HG02840 (cell line): Measurements from ENCODE around the gene SLC12A5.

Experiments used
- ATAC-seq: cut with Tn5 transposase; IDR thresholded peaks from one replicate; pipeline ENCODE4 v1.9.1; 2021; ENCODE audit warnings: mild to moderate bottlenecking, moderate library complexity, moderate number of reproducible peaks; ENCODE audit not compliant: unreplicated experiment, low FRiP score

The SLC12A5 gene

DNA sequence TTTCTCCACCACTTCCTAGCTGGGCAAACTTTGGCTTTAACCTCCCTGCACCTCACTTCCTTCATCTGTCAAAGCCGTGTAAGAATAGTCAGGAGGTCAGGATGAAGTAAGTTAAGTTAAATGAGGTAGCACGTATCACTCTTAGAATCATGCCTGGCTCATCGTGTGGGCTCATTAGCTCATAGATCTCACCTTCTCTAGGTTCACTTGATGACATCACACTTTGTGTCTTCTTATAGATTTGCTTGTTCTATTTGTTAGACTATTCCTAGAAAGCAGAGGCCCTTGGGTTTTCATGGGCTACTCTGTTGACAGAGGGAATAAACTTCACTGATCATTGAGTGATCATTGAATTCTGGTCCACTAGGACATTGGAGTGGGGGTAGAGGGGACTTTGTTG is 72.9 kb downstream of the SLC12A5 start:
- ATAC-seq = no peak

DNA sequence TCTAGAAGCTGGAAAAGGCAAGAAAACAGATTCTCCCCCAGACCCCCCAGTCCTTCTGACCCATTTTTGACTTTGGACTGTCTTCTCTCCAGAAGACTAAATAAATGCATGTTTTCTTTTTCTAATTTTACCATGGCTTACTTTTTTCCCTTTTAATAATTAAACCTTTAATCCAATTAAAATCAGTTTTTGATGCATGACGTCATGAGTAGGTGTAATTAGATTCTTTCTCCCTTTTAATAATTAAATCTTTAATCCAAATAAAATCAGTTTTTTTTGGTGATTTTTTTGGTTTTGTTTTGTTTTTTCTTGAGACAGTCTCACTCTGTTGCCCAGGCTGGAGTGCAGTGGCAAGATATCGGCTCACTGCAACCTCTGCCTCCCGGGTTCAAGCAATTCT is 73.9 kb downstream of the SLC12A5 start:
- ATAC-seq = no peak

- ATAC-seq = no peak
Observed at GRCh38 chr20:46104262-46104661, 75.2 kb downstream of the SLC12A5 start.

DNA sequence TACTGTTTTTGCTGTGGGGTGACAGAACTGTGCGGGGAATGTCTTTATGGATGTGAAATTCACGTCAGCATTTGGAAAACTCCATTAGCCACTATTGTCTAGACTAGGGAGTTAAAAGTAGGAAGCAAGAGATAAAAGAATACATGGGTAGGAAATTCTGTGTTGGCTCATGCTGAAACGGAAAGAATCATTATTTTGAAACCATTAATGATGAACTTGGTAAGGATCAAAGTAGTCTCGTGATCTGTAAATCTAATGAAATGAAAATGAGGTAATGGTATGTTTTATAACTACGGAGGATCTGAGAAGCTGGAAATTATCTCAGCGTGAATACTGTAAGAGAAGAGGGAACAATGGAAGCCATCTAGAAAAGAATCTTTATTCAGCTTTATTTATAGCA is 78.0 kb downstream of the SLC12A5 start:
- no peak for ATAC-seq

DNA sequence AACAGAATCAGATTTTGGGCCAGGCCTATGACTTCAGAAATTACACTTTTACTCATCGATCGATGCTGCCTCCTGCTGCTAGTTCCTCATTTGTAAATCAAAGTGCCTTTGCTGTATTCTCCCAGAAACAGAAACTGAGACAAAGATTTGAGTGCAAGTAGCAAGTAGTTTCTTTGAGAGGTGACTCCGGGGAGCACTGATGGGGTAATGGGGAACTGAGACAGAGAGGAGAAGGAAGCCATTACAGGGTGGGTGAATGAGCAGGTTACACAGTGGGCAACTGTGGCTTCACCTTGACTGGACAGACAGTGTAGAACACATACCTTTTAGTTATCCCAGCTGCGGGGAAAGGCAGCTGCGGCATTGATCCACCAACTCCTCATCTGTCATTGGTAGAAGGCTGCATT is 79.4 kb downstream of the SLC12A5 start:
- peak; percentile 67 for ATAC-seq

- no peak for ATAC-seq
Observed at GRCh38 chr20:46108976-46109375, 80.0 kb downstream of the SLC12A5 start.
